HG03280 (cell line): ENCODE data around the gene PPM1M.
"Not testable (repeated sequence)": the region's sequence is repeated elsewhere in the genome, so short reads cannot be mapped to it uniquely, and the experiment has no call there.

Source experiments
- ATAC-seq: cut with Tn5 transposase; IDR thresholded peaks from one replicate; pipeline ENCODE4 v1.9.1; 2021; ENCODE audit warnings: mild to moderate bottlenecking, moderate library complexity; ENCODE audit not compliant: unreplicated experiment

Gene PPM1M

GRCh38 chr3:52274781-52275180 lies 29.2 kb downstream of the PPM1M start:
- not testable (repeated sequence) for ATAC-seq

GRCh38 chr3:52277071-52277964 lies 31.8 kb downstream of the PPM1M start:
- ATAC-seq = no peak

GRCh38 chr3:52277972-52278509 lies 32.5 kb downstream of the PPM1M start:
- ATAC-seq = peak; percentile 70

GRCh38 chr3:52278510-52279069 lies 33.0 kb downstream of the PPM1M start, which contains the start of gene WDR82:
WDR82 (minus strand) TSS chr3:52278649; CDS start chr3:52278361, 288 bp downstream.
- peak; percentile 87 for ATAC-seq

GRCh38 chr3:52279596-52279995 lies 34.0 kb downstream of the PPM1M start:
- no peak for ATAC-seq

GRCh38 chr3:52280050-52280461 lies 34.5 kb downstream of the PPM1M start:
- ATAC-seq = no peak

GRCh38 chr3:52281981-52282801 lies 36.6 kb downstream of the PPM1M start:
- ATAC-seq = no peak

- no peak for ATAC-seq
These were observed 37.7 kb downstream of the PPM1M start for GRCh38 chr3:52283306-52283705.

GRCh38 chr3:52284051-52284450 lies 38.5 kb downstream of the PPM1M start:
- not testable (repeated sequence) for ATAC-seq

- ATAC-seq = no peak
These were observed 41.2 kb downstream of the PPM1M start for GRCh38 chr3:52286777-52287110.

GRCh38 chr3:52288674-52289073 lies 43.1 kb downstream of the PPM1M start:
- ATAC-seq = no peak

- ATAC-seq = no peak
These were observed 43.8 kb downstream of the PPM1M start for GRCh38 chr3:52289338-52289746.

GRCh38 chr3:52289747-52290595 lies 44.4 kb downstream of the PPM1M start:
- ATAC-seq = no peak

- ATAC-seq = no peak
These were observed 45.3 kb downstream of the PPM1M start for GRCh38 chr3:52290596-52291507.

GRCh38 chr3:52291508-52292181 lies 46.1 kb downstream of the PPM1M start:
- ATAC-seq = no peak

- ATAC-seq = no peak
These were observed 46.9 kb downstream of the PPM1M start for GRCh38 chr3:52292247-52293065.

GRCh38 chr3:52293491-52294319 lies 48.1 kb downstream of the PPM1M start:
- ATAC-seq = no peak
